ENCODE results near the gene CHIC2. TPM values are rescaled to one million over a fixed set of nuclear protein-coding genes. Genes with fewer than 3 reads are reported as not detected.

Gene CHIC2
- total RNA-seq, 1 donor from 2014 or later, result 12.8 TPM

GRCh38 chr4:54095110-54095825, 30.9 kb upstream of the CHIC2 start:
- Mint-ChIP-seq H3K27ac (no peak overlapping the region), H3K4me1 (peaks cover 60% of the 10 kb centered on the region), H3K4me3 (peak overlapping the region; percentile 62), H3K27me3 (ENCODE audit: insufficient read depth, low read depth) (peaks cover 88% of the 10 kb centered on the region), H3K9me3 (no peaks in the 10 kb centered on the region), H3K36me3 (no peaks in the 10 kb centered on the region)
- peak; percentile 77 for DNase-seq (ENCODE audit: low spot score)
- Histone ChIP-seq H3F3A (ENCODE audit: low read depth) (peaks cover 44% of the 10 kb centered on the region), H2AFZ (replicated peaks) (no peak overlapping the region), H3K9me3 (ENCODE audit: low read depth) (no peaks in the 10 kb centered on the region), H3K36me3 (no peaks in the 10 kb centered on the region), H3K9ac (no peak overlapping the region), H3K4me2 (peak overlapping the region; percentile 62), H3K79me2 (ENCODE audit: low read depth) (no peaks in the 10 kb centered on the region), H3K4me1 (peaks cover 50% of the 10 kb centered on the region), H4K20me1 (ENCODE audit: low read depth) (peaks cover 79% of the 10 kb centered on the region), H3K27me3 (peaks cover 100% of the 10 kb centered on the region), H3K4me3 (peak overlapping the region; percentile 18), H3K27ac (no peak overlapping the region)
- TF ChIP-seq EZH2phosphoT487 (IDR thresholded peaks at IDR 0.05) (no peak), EZH2 (IDR thresholded peaks at IDR 0.05) (no peak), CTCF (IDR thresholded peaks at IDR 0.05) (no peak)

- TF ChIP-seq CTCF (IDR thresholded peaks at IDR 0.05) (no peak), EZH2 (IDR thresholded peaks at IDR 0.05) (no peak), EZH2phosphoT487 (IDR thresholded peaks at IDR 0.05) (no peak)
- H3K4me1 ChIP-seq, result peaks cover 42% of the 10 kb centered on the region
- H3K79me2 ChIP-seq (ENCODE audit: low read depth), result no peaks in the 10 kb centered on the region
- H3K27me3 ChIP-seq, result peaks cover 100% of the 10 kb centered on the region
- Mint-ChIP-seq H3K27me3 (ENCODE audit: insufficient read depth, low read depth) (peaks cover 82% of the 10 kb centered on the region), H3K4me3 (peak overlapping the region; percentile 32), H3K36me3 (no peaks in the 10 kb centered on the region), H3K4me1 (peaks cover 57% of the 10 kb centered on the region), H3K27ac (no peak overlapping the region), H3K9me3 (no peaks in the 10 kb centered on the region)
- H3K9me3 ChIP-seq (ENCODE audit: low read depth), result no peaks in the 10 kb centered on the region
- no peaks in the 10 kb centered on the region for H3K36me3 ChIP-seq
- peaks cover 71% of the 10 kb centered on the region for H4K20me1 ChIP-seq (ENCODE audit: low read depth)
- H3K4me3 ChIP-seq, result no peak overlapping the region
- DNase-seq (ENCODE audit: low spot score), result peak; percentile 4
- H3K9ac ChIP-seq, result no peak overlapping the region
- peaks cover 42% of the 10 kb centered on the region for H3F3A ChIP-seq (ENCODE audit: low read depth)
- no peak overlapping the region for H2AFZ ChIP-seq (replicated peaks)
- no peak overlapping the region for H3K27ac ChIP-seq
- H3K4me2 ChIP-seq, result peak overlapping the region; percentile 62
Measured at GRCh38 chr4:54094451-54094850, 30.0 kb upstream of the CHIC2 start.

- no peak overlapping the region for H2AFZ ChIP-seq (replicated peaks)
- H3K36me3 ChIP-seq, result no peaks in the 10 kb centered on the region
- no peak overlapping the region for H3K27ac ChIP-seq
- H3K9ac ChIP-seq, result no peak overlapping the region
- H4K20me1 ChIP-seq (ENCODE audit: low read depth), result peaks cover 63% of the 10 kb centered on the region
- H3K27me3 Mint-ChIP-seq (ENCODE audit: insufficient read depth, low read depth), result peaks cover 73% of the 10 kb centered on the region
- TF ChIP-seq CTCF (IDR thresholded peaks at IDR 0.05) (no peak), EZH2 (IDR thresholded peaks at IDR 0.05) (peak; percentile 65), EZH2phosphoT487 (IDR thresholded peaks at IDR 0.05) (peak; percentile 30)
- peak; percentile 44 for DNase-seq (ENCODE audit: low spot score)
- H3K4me2 ChIP-seq, result peak overlapping the region; percentile 25
- no peaks in the 10 kb centered on the region for H3K9me3 Mint-ChIP-seq
- peak overlapping the region; percentile 53 for H3K4me3 Mint-ChIP-seq
- H3K27me3 ChIP-seq, result peaks cover 100% of the 10 kb centered on the region
- H3K4me1 ChIP-seq, result peaks cover 34% of the 10 kb centered on the region
- H3K36me3 Mint-ChIP-seq, result no peaks in the 10 kb centered on the region
- H3K4me3 ChIP-seq, result no peak overlapping the region
- no peaks in the 10 kb centered on the region for H3K9me3 ChIP-seq (ENCODE audit: low read depth)
- H3K4me1 Mint-ChIP-seq, result peaks cover 50% of the 10 kb centered on the region
- H3K27ac Mint-ChIP-seq, result no peak overlapping the region
- H3K79me2 ChIP-seq (ENCODE audit: low read depth), result no peaks in the 10 kb centered on the region
- peaks cover 33% of the 10 kb centered on the region for H3F3A ChIP-seq (ENCODE audit: low read depth)
Measured at GRCh38 chr4:54093324-54094240, 29.2 kb upstream of the CHIC2 start.
